ENCODE results near the gene OR10A7. TPM values are rescaled to one million over a fixed set of nuclear protein-coding genes. Genes with fewer than 3 reads are reported as not detected.

OR10A7 gene
- total and polyA plus RNA-seq, 7 experiments from 2014 or later: not detected

- intact Hi-C loops (cut with micrococcal nuclease): no loop called here
- H3K9me3 ChIP-seq (ENCODE audit: control insufficient read depth in 2 of 3, low read length in 3 of 3): no peaks in the 10 kb centered on the region
- H3K36me3 ChIP-seq (ENCODE audit: control insufficient read depth in 2 of 3, insufficient read depth in 3 of 3, low read length in 3 of 3): no peaks in the 10 kb centered on the region
- H3K27ac ChIP-seq (ENCODE audit: low read depth, low read length): no peak overlapping the region
- peaks cover 11 to 26% (median 15%) of the 10 kb centered on the region in 5 donors for H3K27me3 Mint-ChIP-seq
- peaks cover 0 to 3% (median 0%) of the 10 kb centered on the region in 5 donors for H3K36me3 Mint-ChIP-seq
- no peak overlapping the region for H3K4me3 ChIP-seq (ENCODE audit: low read length)
- CTCF ChIA-PET: no interaction called here
- POLR2A ChIA-PET: no interaction called here
- no peaks in the 10 kb centered on the region for H3K9me3 Mint-ChIP-seq
- no peaks in the 10 kb centered on the region for H3K4me1 Mint-ChIP-seq
- ATAC-seq: no peak
- no peak overlapping the region for H3K27ac Mint-ChIP-seq
- no peaks in the 10 kb centered on the region for H3K4me1 ChIP-seq (ENCODE audit: control insufficient read depth in 2 of 2, insufficient read depth in 2 of 2, low read length in 2 of 2)
- DNase-seq: no peak
- no peak overlapping the region for H3K4me3 Mint-ChIP-seq
- peaks cover 0 to 5% of the 10 kb centered on the region in 2 donors for H3K27me3 ChIP-seq (ENCODE audit: control insufficient read depth in 2 of 2, insufficient read depth in 2 of 2, low read length in 2 of 2)
Measured at GRCh38 chr12:55253281-55253680, 32.5 kb downstream of the OR10A7 start.

- ChIA-PET POLR2A (no interaction called here), CTCF (no interaction called here)
- H3K9me3 Mint-ChIP-seq: no peaks in the 10 kb centered on the region
- Histone ChIP-seq H3K4me3 (ENCODE audit: low read length) (no peak overlapping the region), H3K4me1 (ENCODE audit: control insufficient read depth in 2 of 2, insufficient read depth in 2 of 2, low read length in 2 of 2) (no peaks in the 10 kb centered on the region), H3K27ac (ENCODE audit: low read depth, low read length) (no peak overlapping the region), H3K36me3 (ENCODE audit: control insufficient read depth in 2 of 3, insufficient read depth in 3 of 3, low read length in 3 of 3) (no peaks in the 10 kb centered on the region), H3K27me3 (ENCODE audit: control insufficient read depth in 2 of 2, insufficient read depth in 2 of 2, low read length in 2 of 2) (peaks cover 0 to 5% of the 10 kb centered on the region in 2 donors), H3K9me3 (ENCODE audit: control insufficient read depth in 2 of 3, low read length in 3 of 3) (no peaks in the 10 kb centered on the region)
- H3K27me3 Mint-ChIP-seq: peaks cover 3 to 21% (median 9%) of the 10 kb centered on the region in 5 donors
- no peaks in the 10 kb centered on the region for H3K36me3 Mint-ChIP-seq
- H3K27ac Mint-ChIP-seq: no peak overlapping the region
- DNase-seq (no peak), ATAC-seq (no peak)
- intact Hi-C loops (cut with micrococcal nuclease): no loop called here
- no peak overlapping the region for H3K4me3 Mint-ChIP-seq
- H3K4me1 Mint-ChIP-seq: no peaks in the 10 kb centered on the region
Measured at GRCh38 chr12:55256831-55257230, 36.0 kb downstream of the OR10A7 start.

- CTCF ChIA-PET: no interaction called here
- Mint-ChIP-seq H3K27ac (no peak overlapping the region), H3K27me3 (peaks cover 3 to 29% (median 9%) of the 10 kb centered on the region in 5 donors), H3K9me3 (no peaks in the 10 kb centered on the region), H3K4me1 (no peaks in the 10 kb centered on the region), H3K36me3 (no peaks in the 10 kb centered on the region), H3K4me3 (no peak overlapping the region)
- H3K4me3 ChIP-seq (ENCODE audit: low read length): no peak overlapping the region
- no peaks in the 10 kb centered on the region for H3K9me3 ChIP-seq (ENCODE audit: control insufficient read depth in 2 of 3, low read length in 3 of 3)
- no peak overlapping the region for H3K27ac ChIP-seq (ENCODE audit: low read depth, low read length)
- peaks cover 0 to under 1% of the 10 kb centered on the region in 2 donors for H3K27me3 ChIP-seq (ENCODE audit: control insufficient read depth in 2 of 2, insufficient read depth in 2 of 2, low read length in 2 of 2)
- no peak for ATAC-seq
- no peaks in the 10 kb centered on the region for H3K4me1 ChIP-seq (ENCODE audit: control insufficient read depth in 2 of 2, insufficient read depth in 2 of 2, low read length in 2 of 2)
- intact Hi-C loops (cut with micrococcal nuclease): no loop called here
- POLR2A ChIA-PET: no interaction called here
- no peak for DNase-seq
- H3K36me3 ChIP-seq (ENCODE audit: control insufficient read depth in 2 of 3, insufficient read depth in 3 of 3, low read length in 3 of 3): no peaks in the 10 kb centered on the region
Measured at GRCh38 chr12:55258303-55258702, 37.5 kb downstream of the OR10A7 start.

Other genes with a start within 250 kb of the OR10A7 start
- 100 to 1,000 TPM; 120 to 301 (median 186) TPM for gene TESPA1, start 236.3 kb upstream of the OR10A7 start, total RNA-seq
- gene TESPA1, start 236.3 kb upstream of the OR10A7 start, polyA plus RNA-seq: 100 to 1,000 TPM; 183 to 314 TPM
- gene NEUROD4, start 201.1 kb upstream of the OR10A7 start, total RNA-seq: under 1 TPM in 1 of 5 experiments, not detected in 4; 0.11 TPM
- gene NEUROD4, start 201.1 kb upstream of the OR10A7 start, polyA plus RNA-seq: not detected
- not detected for gene OR9K2, start 94.6 kb upstream of the OR10A7 start, total RNA-seq
- gene OR9K2, start 94.6 kb upstream of the OR10A7 start, polyA plus RNA-seq: not detected
- gene OR6C74, start 23.6 kb downstream of the OR10A7 start, total RNA-seq: not detected
- not detected for gene OR6C74, start 23.6 kb downstream of the OR10A7 start, polyA plus RNA-seq
- not detected for gene OR6C6, start 75.5 kb downstream of the OR10A7 start, total RNA-seq
- not detected for gene OR6C6, start 75.5 kb downstream of the OR10A7 start, polyA plus RNA-seq
- gene OR6C1, start 93.3 kb downstream of the OR10A7 start, total RNA-seq: not detected
- gene OR6C1, start 93.3 kb downstream of the OR10A7 start, polyA plus RNA-seq: not detected
- not detected for gene OR6C3, start 109.7 kb downstream of the OR10A7 start, total RNA-seq
- not detected for gene OR6C3, start 109.7 kb downstream of the OR10A7 start, polyA plus RNA-seq
- gene OR6C75, start 141.9 kb downstream of the OR10A7 start, total RNA-seq: not detected
- not detected for gene OR6C75, start 141.9 kb downstream of the OR10A7 start, polyA plus RNA-seq
- not detected for gene OR6C65, start 179.5 kb downstream of the OR10A7 start, total RNA-seq
- gene OR6C65, start 179.5 kb downstream of the OR10A7 start, polyA plus RNA-seq: not detected
- not detected for gene OR6C76, start 205.2 kb downstream of the OR10A7 start, total RNA-seq
- not detected for gene OR6C76, start 205.2 kb downstream of the OR10A7 start, polyA plus RNA-seq
- gene OR6C2, start 223.1 kb downstream of the OR10A7 start, total RNA-seq: not detected
- not detected for gene OR6C2, start 223.1 kb downstream of the OR10A7 start, polyA plus RNA-seq
- gene OR6C70, start 249.1 kb downstream of the OR10A7 start, total RNA-seq: not detected
- gene OR6C70, start 249.1 kb downstream of the OR10A7 start, polyA plus RNA-seq: not detected

All from naive thymus-derived CD4-positive, alpha-beta T cell (primary cell).